GM23338 (cell line): ENCODE data around the gene ZNF100. TPM values are rescaled to one million over a fixed set of nuclear protein-coding genes. Genes with fewer than 3 reads are reported as not detected.
"Not testable (repeated sequence)": the region's sequence is repeated elsewhere in the genome, so short reads cannot be mapped to it uniquely, and the experiment has no call there.

Source experiments
- ATAC-seq: fragments of 200-7000 bp; cut with Tn5 transposase; 3 replicates; pipeline ENCODE4 v1.9.1; 2020
- DNase-seq: peaks from one replicate; pipeline ENCODE4 v3.0.0-alpha.2; 2015; ENCODE audit warnings: low spot score
- H2AFZ ChIP-seq: fragments of 200-600 bp; sonication (generic); 2 replicates; pipeline ENCODE4 v1.8.0; 2016; ENCODE audit warnings: antibody characterized with exemption, mild to moderate bottlenecking, moderate library complexity
- H3F3A ChIP-seq: fragments of 200-600 bp; sonication (generic); replicated peaks from 2 replicates; pipeline ENCODE4 v1.8.0; 2017; ENCODE audit warnings: antibody characterized with exemption, mixed run types, low read depth
- H3K27ac ChIP-seq: fragments of 200-600 bp; sonication (generic); 2 replicates; pipeline ENCODE4 v1.6.1; 2016; ENCODE audit warnings: low read depth
- H3K27me3 ChIP-seq: fragments of 200-600 bp; sonication (generic); 2 replicates; pipeline ENCODE4 v1.8.0; 2016; ENCODE audit warnings: mild to moderate bottlenecking, mixed run types, moderate library complexity; ENCODE audit not compliant: insufficient read depth
- H3K36me3 ChIP-seq: fragments of 200-600 bp; sonication (generic); 2 replicates; pipeline ENCODE4 v1.8.0; 2016; ENCODE audit warnings: mild to moderate bottlenecking; ENCODE audit not compliant: insufficient read depth
- H3K4me1 ChIP-seq: fragments of 200-600 bp; sonication (generic); 2 replicates; pipeline ENCODE4 v1.8.0; 2016; ENCODE audit warnings: mild to moderate bottlenecking, moderate library complexity; ENCODE audit not compliant: insufficient read depth
- H3K4me2 ChIP-seq: fragments of 200-600 bp; sonication (generic); 2 replicates; pipeline ENCODE4 v1.7.1; 2017; ENCODE audit warnings: mixed run types
- H3K4me3 ChIP-seq: fragments of 200-600 bp; sonication (generic); 2 replicates; pipeline ENCODE4 v1.6.1; 2016; ENCODE audit warnings: mixed run types
- H3K79me2 ChIP-seq: fragments of 200-600 bp; sonication (generic); replicated peaks from 2 replicates; pipeline ENCODE4 v1.8.0; 2017; ENCODE audit warnings: mild to moderate bottlenecking; ENCODE audit not compliant: insufficient read depth
- H3K9me2 ChIP-seq: fragments of 200-600 bp; sonication (generic); 2 replicates; pipeline ENCODE4 v1.8.0; 2017; ENCODE audit not compliant: insufficient read depth
- H4K20me1 ChIP-seq: fragments of 200-600 bp; sonication (generic); replicated peaks from 2 replicates; pipeline ENCODE4 v1.8.0; 2017; ENCODE audit warnings: mild to moderate bottlenecking; ENCODE audit not compliant: insufficient read depth
- H3K27ac Mint-ChIP-seq: 2 replicates; pipeline ENCODE4 v1.8.0; 2020; ENCODE audit warnings: inconsistent platforms, mild to moderate bottlenecking, moderate library complexity, mixed read lengths
- H3K27me3 Mint-ChIP-seq: 3 replicates; pipeline ENCODE4 v1.8.0; 2022; ENCODE audit warnings: low read depth, mild to moderate bottlenecking, moderate library complexity, mixed read lengths, inconsistent platforms; ENCODE audit not compliant: insufficient read depth, poor library complexity
- H3K36me3 Mint-ChIP-seq: 3 replicates; pipeline ENCODE4 v1.8.0; 2021; ENCODE audit warnings: low read depth, mild to moderate bottlenecking, inconsistent platforms, moderate library complexity, mixed read lengths
- H3K4me1 Mint-ChIP-seq: 3 replicates; pipeline ENCODE4 v1.8.0; 2020; ENCODE audit warnings: mild to moderate bottlenecking, inconsistent platforms, mixed read lengths
- H3K4me3 Mint-ChIP-seq: 3 replicates; pipeline ENCODE4 v1.8.0; 2021; ENCODE audit warnings: moderate library complexity, mild to moderate bottlenecking, inconsistent platforms, mixed read lengths
- H3K9me3 Mint-ChIP-seq: 3 replicates; pipeline ENCODE4 v1.8.0; 2020; ENCODE audit warnings: moderate library complexity, mild to moderate bottlenecking, inconsistent platforms, mixed read lengths
- CTCF ChIP-seq, 2 experiments: fragments of 200-600 bp in 1 of 2; sonication (generic) in 1 of 2; conservative IDR thresholded peaks; 2 replicates each; pipeline versions ENCODE4 v1.5.1 to v1.6.1; 2016 to 2017; ENCODE audit warnings: antibody characterized with exemption in 2 of 2, low read depth in 2 of 2, mild to moderate bottlenecking in 2 of 2, moderate library complexity in 1 of 2
- ETS1 ChIP-seq: IDR thresholded peaks from 2 replicates; pipeline ENCODE4 v1.6.1; 2016; ENCODE audit warnings: antibody characterized with exemption
- EZH2 ChIP-seq: fragments of 200-600 bp; sonication (generic); IDR thresholded peaks from one replicate; pipeline ENCODE4 v1.8.0; 2017; ENCODE audit warnings: antibody characterized with exemption, mild to moderate bottlenecking, low read depth; ENCODE audit not compliant: unreplicated experiment
- EZH2phosphoT487 ChIP-seq: fragments of 200-600 bp; sonication (generic); IDR thresholded peaks from one replicate; pipeline ENCODE4 v1.8.1; 2018; ENCODE audit warnings: antibody characterized with exemption; ENCODE audit not compliant: unreplicated experiment
- JUNB ChIP-seq: IDR thresholded peaks from one replicate; pipeline ENCODE4 v1.6.1; 2016; ENCODE audit warnings: antibody characterized with exemption; ENCODE audit not compliant: unreplicated experiment
- NANOG ChIP-seq: IDR thresholded peaks from 2 replicates; pipeline ENCODE4 v1.6.1; 2016; ENCODE audit warnings: antibody characterized with exemption, borderline replicate concordance
- REST ChIP-seq: IDR thresholded peaks from one replicate; pipeline ENCODE4 v1.6.1; 2018; ENCODE audit warnings: antibody characterized with exemption; ENCODE audit not compliant: unreplicated experiment
- polyA plus RNA-seq: library from polyadenylated mRNA; unstranded; fragments of >200 nt; fragmentation: Nextera tagmentation; extraction: Ambion mirVana; gene quantifications from 2 replicates; pipeline ENCODE4 v1.2.1, GENCODE V29; 2016
- total RNA-seq: library from RNA; depleted of rRNA; stranded (reverse); fragments of >200 nt; shearing (Covaris generic); gene quantifications from 2 replicates; pipeline ENCODE4 v1.2.3, GENCODE V29; 2014

ZNF100 gene
- total and polyA plus RNA-seq, 2 experiments from 2014 or later = 10.0 to 25.1 TPM

GRCh38 chr19:21765151-21765550 is 2.2 kb downstream of the ZNF100 start:
- H2AFZ ChIP-seq = no peak overlapping the region
- no peaks in the 10 kb centered on the region for H3K9me2 ChIP-seq
- Mint-ChIP-seq H3K9me3 (peaks cover 2% of the 10 kb centered on the region; the same call in 2 of the 3 replicates), H3K4me1 (peaks cover 10% of the 10 kb centered on the region; the same call in 2 of the 3 replicates), H3K27me3 (peaks cover 3% of the 10 kb centered on the region), H3K4me3 (no peak overlapping the region), H3K36me3 (peaks cover 59% of the 10 kb centered on the region), H3K27ac (no peak overlapping the region)
- TF ChIP-seq JUNB (no peak), EZH2 (no peak), REST (no peak), CTCF (conservative IDR thresholded peaks at IDR 0.05; ENCODE audit: low read depth in 2 of 2) (no peak), ETS1 (no peak), NANOG (no peak), EZH2phosphoT487 (no peak)
- no peak for ATAC-seq
- no peak overlapping the region for H3K27ac ChIP-seq
- no peak overlapping the region for H3K4me3 ChIP-seq
- H3K27me3 ChIP-seq = no peaks in the 10 kb centered on the region
- peaks cover 14% of the 10 kb centered on the region for H3K36me3 ChIP-seq
- H4K20me1 ChIP-seq = peaks cover 3% of the 10 kb centered on the region; the same call in 1 of the 2 replicates
- peaks cover 32% of the 10 kb centered on the region for H3K79me2 ChIP-seq
- H3K4me2 ChIP-seq = no peak overlapping the region
- 0 out of 2 replicates have a peak, but pooled peaks cover 6% of the 10 kb centered on the region for H3K4me1 ChIP-seq
- DNase-seq = no peak
- H3F3A ChIP-seq = no peaks in the 10 kb centered on the region

- peaks cover 55% of the 10 kb centered on the region for H3K79me2 ChIP-seq
- H3K4me1 Mint-ChIP-seq, H3K4me3 Mint-ChIP-seq, H4K20me1 ChIP-seq, H3F3A ChIP-seq, ATAC-seq, H3K27ac ChIP-seq, H3K4me3 ChIP-seq, H3K4me2 ChIP-seq, H3K9me3 Mint-ChIP-seq, H3K4me1 ChIP-seq, H3K27ac Mint-ChIP-seq, H3K27me3 Mint-ChIP-seq, H2AFZ ChIP-seq, H3K27me3 ChIP-seq, H3K9me2 ChIP-seq, DNase-seq: not testable (repeated sequence)
- peaks cover 91% of the 10 kb centered on the region for H3K36me3 Mint-ChIP-seq
- peaks cover 25% of the 10 kb centered on the region for H3K36me3 ChIP-seq
Measured at GRCh38 chr19:21761547-21761946, 5.8 kb downstream of the ZNF100 start.
